Measurements from ENCODE around the gene ESPNL. TPM values are rescaled to one million over a fixed set of nuclear protein-coding genes. Genes with fewer than 3 reads are reported as not detected.

Gene ESPNL
- total and polyA plus RNA-seq, 4 donors = 0.08 to 0.59 (median 0.35) TPM

GRCh38 chr2:238069021-238069709 is 31.0 kb upstream of the ESPNL start:
- WGBS = 90% methylated on average over 10 of the region's 10 CpGs
- TF ChIP-seq GABPA (IDR thresholded peaks at IDR 0.05 in 1 of 2, conservative IDR thresholded peaks at IDR 0.05 in 1 of 2) (no peak), FOXA2 (IDR thresholded peaks at IDR 0.05) (no peak), RAD21 (IDR thresholded peaks at IDR 0.05) (no peak), YY1 (IDR thresholded peaks at IDR 0.05) (no peak), TAF1 (conservative IDR thresholded peaks at IDR 0.05) (no peak), HNF4A (conservative IDR thresholded peaks at IDR 0.05) (no peak), EGR1 (IDR thresholded peaks at IDR 0.05; ENCODE audit: low read depth in 2 of 2) (no peak), HNF4G (IDR thresholded peaks at IDR 0.05) (no peak), SP1 (IDR thresholded peaks at IDR 0.05) (no peak)

DNA sequence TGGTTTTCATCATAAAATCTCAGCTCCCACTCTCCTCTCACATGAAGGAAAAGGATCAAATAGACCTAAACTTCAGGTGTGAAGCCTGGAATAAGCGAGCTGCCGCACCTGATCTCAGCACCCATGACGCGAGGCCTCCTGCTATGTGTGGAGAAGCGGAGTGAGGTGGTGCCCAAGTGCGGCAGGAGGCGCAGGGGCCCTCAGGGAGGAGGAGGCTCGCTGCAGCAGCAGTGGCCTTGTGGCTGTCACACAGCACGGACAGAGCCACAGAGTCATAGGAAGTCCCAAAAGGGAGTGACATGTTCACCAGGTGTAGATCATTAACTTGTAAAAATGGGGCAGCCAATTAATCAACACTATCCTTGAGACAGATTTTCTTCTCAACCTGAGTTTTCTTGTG is 30.3 kb upstream of the ESPNL start:
- H3K9me3 ChIP-seq (ENCODE audit: control insufficient read depth in 4 of 4, low read length in 3 of 4) = peaks cover 0 to 9% (median 0%) of the 10 kb centered on the region in 4 donors
- no peak overlapping the region for H3K4me3 ChIP-seq (ENCODE audit: low read depth in 1 of 3, low read length in 3 of 3)
- WGBS = 78% methylated on average over 9 of the region's 9 CpGs
- no peaks in the 10 kb centered on the region for H3K27me3 ChIP-seq (ENCODE audit: control insufficient read depth in 4 of 4, insufficient read depth in 4 of 4, low read length in 3 of 4)
- peak overlapping the region; percentile 3 to 44 for H3K27ac ChIP-seq (ENCODE audit: low read depth in 1 of 2, low read length in 2 of 2)
- H3K4me1 ChIP-seq (ENCODE audit: control insufficient read depth in 4 of 4, insufficient read depth in 4 of 4, low read length in 3 of 4) = peaks cover 2 to 41% (median 23%) of the 10 kb centered on the region in 4 donors
- no peak for TF ChIP-seq RAD21 (IDR thresholded peaks at IDR 0.05)
- no peak for TF ChIP-seq FOXA1 (IDR thresholded peaks at IDR 0.05)
- no peak for TF ChIP-seq GABPA (IDR thresholded peaks at IDR 0.05 in 1 of 2, conservative IDR thresholded peaks at IDR 0.05 in 1 of 2)
- no peak for TF ChIP-seq TAF1 (conservative IDR thresholded peaks at IDR 0.05)
- TF ChIP-seq FOXA2 (IDR thresholded peaks at IDR 0.05) = no peak
- TF ChIP-seq REST (IDR thresholded peaks at IDR 0.05) = no peak
- TF ChIP-seq YY1 (IDR thresholded peaks at IDR 0.05) = no peak
- no peak for TF ChIP-seq HNF4G (IDR thresholded peaks at IDR 0.05)
- no peak for TF ChIP-seq NR2F2 (IDR thresholded peaks at IDR 0.05)
- TF ChIP-seq HNF4A (conservative IDR thresholded peaks at IDR 0.05) = no peak
- TF ChIP-seq RXRA (IDR thresholded peaks at IDR 0.05) = no peak
- no peak for TF ChIP-seq MAX (IDR thresholded peaks at IDR 0.05)
- TF ChIP-seq ATF3 (IDR thresholded peaks at IDR 0.05) = no peak
- TF ChIP-seq, protein P1, sequence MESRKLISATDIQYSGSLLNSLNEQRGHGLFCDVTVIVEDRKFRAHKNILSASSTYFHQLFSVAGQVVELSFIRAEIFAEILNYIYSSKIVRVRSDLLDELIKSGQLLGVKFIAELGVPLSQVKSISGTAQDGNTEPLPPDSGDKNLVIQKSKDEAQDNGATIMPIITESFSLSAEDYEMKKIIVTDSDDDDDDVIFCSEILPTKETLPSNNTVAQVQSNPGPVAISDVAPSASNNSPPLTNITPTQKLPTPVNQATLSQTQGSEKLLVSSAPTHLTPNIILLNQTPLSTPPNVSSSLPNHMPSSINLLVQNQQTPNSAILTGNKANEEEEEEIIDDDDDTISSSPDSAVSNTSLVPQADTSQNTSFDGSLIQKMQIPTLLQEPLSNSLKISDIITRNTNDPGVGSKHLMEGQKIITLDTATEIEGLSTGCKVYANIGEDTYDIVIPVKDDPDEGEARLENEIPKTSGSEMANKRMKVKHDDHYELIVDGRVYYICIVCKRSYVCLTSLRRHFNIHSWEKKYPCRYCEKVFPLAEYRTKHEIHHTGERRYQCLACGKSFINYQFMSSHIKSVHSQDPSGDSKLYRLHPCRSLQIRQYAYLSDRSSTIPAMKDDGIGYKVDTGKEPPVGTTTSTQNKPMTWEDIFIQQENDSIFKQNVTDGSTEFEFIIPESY (IDR thresholded peaks at IDR 0.05) = no peak
- TF ChIP-seq EGR1 (IDR thresholded peaks at IDR 0.05; ENCODE audit: low read depth in 2 of 2) = no peak
- TF ChIP-seq, protein P2, sequence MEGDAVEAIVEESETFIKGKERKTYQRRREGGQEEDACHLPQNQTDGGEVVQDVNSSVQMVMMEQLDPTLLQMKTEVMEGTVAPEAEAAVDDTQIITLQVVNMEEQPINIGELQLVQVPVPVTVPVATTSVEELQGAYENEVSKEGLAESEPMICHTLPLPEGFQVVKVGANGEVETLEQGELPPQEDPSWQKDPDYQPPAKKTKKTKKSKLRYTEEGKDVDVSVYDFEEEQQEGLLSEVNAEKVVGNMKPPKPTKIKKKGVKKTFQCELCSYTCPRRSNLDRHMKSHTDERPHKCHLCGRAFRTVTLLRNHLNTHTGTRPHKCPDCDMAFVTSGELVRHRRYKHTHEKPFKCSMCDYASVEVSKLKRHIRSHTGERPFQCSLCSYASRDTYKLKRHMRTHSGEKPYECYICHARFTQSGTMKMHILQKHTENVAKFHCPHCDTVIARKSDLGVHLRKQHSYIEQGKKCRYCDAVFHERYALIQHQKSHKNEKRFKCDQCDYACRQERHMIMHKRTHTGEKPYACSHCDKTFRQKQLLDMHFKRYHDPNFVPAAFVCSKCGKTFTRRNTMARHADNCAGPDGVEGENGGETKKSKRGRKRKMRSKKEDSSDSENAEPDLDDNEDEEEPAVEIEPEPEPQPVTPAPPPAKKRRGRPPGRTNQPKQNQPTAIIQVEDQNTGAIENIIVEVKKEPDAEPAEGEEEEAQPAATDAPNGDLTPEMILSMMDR (IDR thresholded peaks at IDR 0.05; ENCODE audit: low read depth, low read length, missing input control) = no peak
- TF ChIP-seq JUND (IDR thresholded peaks at IDR 0.05) = no peak
- no peak for TF ChIP-seq SP1 (IDR thresholded peaks at IDR 0.05)
- H3K36me3 ChIP-seq (ENCODE audit: control insufficient read depth in 4 of 4, insufficient read depth in 3 of 4, low read depth in 1 of 4, low read length in 3 of 4) = peaks cover 8 to 37% (median 27%) of the 10 kb centered on the region in 4 donors
- no peak for DNase-seq (ENCODE audit: low spot score)
- no peak overlapping the region for H3K9ac ChIP-seq (ENCODE audit: low read depth in 1 of 2, low read length in 2 of 2)

More at GRCh38 chr2:238069021-238069709, 31.0 kb upstream of the ESPNL start:
- Histone ChIP-seq H3K27ac (ENCODE audit: low read depth in 1 of 2, low read length in 2 of 2) (peak overlapping the region; percentile 3 to 44), H3K27me3 (ENCODE audit: control insufficient read depth in 4 of 4, insufficient read depth in 4 of 4, low read length in 3 of 4) (no peaks in the 10 kb centered on the region), H3K4me3 (ENCODE audit: low read depth in 1 of 3, low read length in 3 of 3) (no peak overlapping the region), H3K9ac (ENCODE audit: low read depth in 1 of 2, low read length in 2 of 2) (no peak overlapping the region), H3K9me3 (ENCODE audit: control insufficient read depth in 4 of 4, low read length in 3 of 4) (peaks cover 0 to 9% (median 0%) of the 10 kb centered on the region in 4 donors), H3K4me1 (ENCODE audit: control insufficient read depth in 4 of 4, insufficient read depth in 4 of 4, low read length in 3 of 4) (peaks cover 2 to 48% (median 29%) of the 10 kb centered on the region in 4 donors), H3K36me3 (ENCODE audit: control insufficient read depth in 4 of 4, insufficient read depth in 3 of 4, low read depth in 1 of 4, low read length in 3 of 4) (peaks cover 8 to 37% (median 27%) of the 10 kb centered on the region in 4 donors)
- DNase-seq (ENCODE audit: low spot score) = no peak
